Osteocyte (in vitro differentiated cells): ENCODE measurements around the gene SLC12A6. TPM values are rescaled to one million over a fixed set of nuclear protein-coding genes. Genes with fewer than 3 reads are reported as not detected.

Experiments used
- DNase-seq: peaks from one replicate; pipeline ENCODE4 v3.0.0; 2021; ENCODE audit warnings: mixed read lengths; ENCODE audit not compliant: unreplicated experiment; ENCODE audit errors: extremely low spot score
- H3K27ac Mint-ChIP-seq: one replicate; pipeline ENCODE4 v1.8.0; 2021; ENCODE audit warnings: mild to moderate bottlenecking, mixed read lengths; ENCODE audit not compliant: unreplicated experiment
- H3K27me3 Mint-ChIP-seq: one replicate; pipeline ENCODE4 v1.8.0; 2021; ENCODE audit warnings: mixed read lengths; ENCODE audit not compliant: unreplicated experiment
- H3K36me3 Mint-ChIP-seq: one replicate; pipeline ENCODE4 v1.8.0; 2021; ENCODE audit warnings: mixed read lengths; ENCODE audit not compliant: unreplicated experiment
- H3K4me1 Mint-ChIP-seq: one replicate; pipeline ENCODE4 v1.8.0; 2021; ENCODE audit warnings: mixed read lengths; ENCODE audit not compliant: unreplicated experiment
- H3K4me3 Mint-ChIP-seq: one replicate; pipeline ENCODE4 v1.8.0; 2021; ENCODE audit warnings: mild to moderate bottlenecking, moderate library complexity, mixed read lengths; ENCODE audit not compliant: unreplicated experiment
- H3K9me3 Mint-ChIP-seq: one replicate; pipeline ENCODE4 v1.8.0; 2021; ENCODE audit warnings: mixed read lengths; ENCODE audit not compliant: unreplicated experiment
- total RNA-seq: library from RNA; stranded (reverse); gene quantifications from 2 replicates; pipeline ENCODE4 v1.2.1, GENCODE V29; 2021
- TF ChIP-seq, protein P1 (sequence below): fragments of 200-600 bp; sonication (generic); IDR thresholded peaks from 2 replicates; pipeline ENCODE4 v1.5.0; 2021; ENCODE audit warnings: antibody characterized with exemption, mild to moderate bottlenecking, moderate library complexity

The SLC12A6 gene
- total RNA-seq, 1 donor from 2014 or later, result 52.3 TPM

DNA sequence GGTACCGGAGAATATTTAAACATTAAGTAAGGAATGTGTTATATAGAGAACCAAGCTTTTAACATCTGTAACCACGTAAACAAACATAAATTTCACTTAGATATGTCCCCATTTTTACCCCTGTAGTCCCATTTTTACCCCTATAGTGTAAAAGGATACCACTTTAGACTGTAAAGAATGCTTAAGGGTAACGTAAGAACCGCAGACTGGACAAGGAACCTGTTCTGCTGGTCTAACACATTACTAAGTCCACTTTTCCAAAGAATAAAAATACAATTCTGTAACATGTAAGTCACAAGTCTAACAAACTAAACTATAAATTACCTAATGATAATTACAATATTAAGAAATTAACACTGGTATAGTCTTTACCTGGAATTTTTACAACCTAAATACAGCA is 2.9 kb downstream of the SLC12A6 start:
- Mint-ChIP-seq H3K4me3 (peak overlapping the region; percentile 82), H3K27ac (peak overlapping the region; percentile 97), H3K27me3 (no peaks in the 10 kb centered on the region), H3K9me3 (no peaks in the 10 kb centered on the region), H3K4me1 (peaks cover 57% of the 10 kb centered on the region), H3K36me3 (peaks cover 7% of the 10 kb centered on the region)
- TF ChIP-seq, protein P1, sequence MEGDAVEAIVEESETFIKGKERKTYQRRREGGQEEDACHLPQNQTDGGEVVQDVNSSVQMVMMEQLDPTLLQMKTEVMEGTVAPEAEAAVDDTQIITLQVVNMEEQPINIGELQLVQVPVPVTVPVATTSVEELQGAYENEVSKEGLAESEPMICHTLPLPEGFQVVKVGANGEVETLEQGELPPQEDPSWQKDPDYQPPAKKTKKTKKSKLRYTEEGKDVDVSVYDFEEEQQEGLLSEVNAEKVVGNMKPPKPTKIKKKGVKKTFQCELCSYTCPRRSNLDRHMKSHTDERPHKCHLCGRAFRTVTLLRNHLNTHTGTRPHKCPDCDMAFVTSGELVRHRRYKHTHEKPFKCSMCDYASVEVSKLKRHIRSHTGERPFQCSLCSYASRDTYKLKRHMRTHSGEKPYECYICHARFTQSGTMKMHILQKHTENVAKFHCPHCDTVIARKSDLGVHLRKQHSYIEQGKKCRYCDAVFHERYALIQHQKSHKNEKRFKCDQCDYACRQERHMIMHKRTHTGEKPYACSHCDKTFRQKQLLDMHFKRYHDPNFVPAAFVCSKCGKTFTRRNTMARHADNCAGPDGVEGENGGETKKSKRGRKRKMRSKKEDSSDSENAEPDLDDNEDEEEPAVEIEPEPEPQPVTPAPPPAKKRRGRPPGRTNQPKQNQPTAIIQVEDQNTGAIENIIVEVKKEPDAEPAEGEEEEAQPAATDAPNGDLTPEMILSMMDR, result no peak
- DNase-seq, result no peak

DNA sequence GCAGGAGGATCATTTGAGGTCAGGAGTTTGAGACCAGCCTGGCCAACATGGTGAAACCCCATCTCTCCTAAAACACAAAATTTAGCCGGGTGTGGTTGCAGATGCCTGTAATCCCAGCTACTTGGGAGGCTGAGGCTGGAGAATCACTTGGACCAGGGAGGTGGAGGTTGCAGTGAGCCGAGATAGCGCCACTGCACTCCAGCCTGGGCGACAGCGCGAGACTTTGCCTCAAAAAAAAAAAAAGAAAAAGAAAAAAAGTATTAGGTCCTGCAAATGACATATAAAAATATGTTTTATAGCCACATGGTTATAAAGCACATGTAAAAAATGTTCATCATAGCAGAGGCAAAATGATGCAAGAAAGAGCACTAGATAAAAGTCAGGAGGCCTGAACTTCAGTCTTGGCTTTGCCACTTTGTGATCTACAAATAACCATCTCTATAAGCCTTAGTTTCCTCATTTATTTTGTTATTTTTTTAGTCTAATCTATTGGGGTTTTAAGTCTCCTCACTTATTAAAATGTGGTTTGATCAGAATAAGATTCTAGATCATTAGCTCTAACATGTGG is 4.9 kb downstream of the SLC12A6 start:
- Mint-ChIP-seq H3K27ac (no peak overlapping the region), H3K4me3 (no peak overlapping the region), H3K9me3 (no peaks in the 10 kb centered on the region), H3K27me3 (no peaks in the 10 kb centered on the region), H3K36me3 (peaks cover 12% of the 10 kb centered on the region), H3K4me1 (peaks cover 54% of the 10 kb centered on the region)
- no peak for DNase-seq
- TF ChIP-seq, protein P1, result no peak

DNA sequence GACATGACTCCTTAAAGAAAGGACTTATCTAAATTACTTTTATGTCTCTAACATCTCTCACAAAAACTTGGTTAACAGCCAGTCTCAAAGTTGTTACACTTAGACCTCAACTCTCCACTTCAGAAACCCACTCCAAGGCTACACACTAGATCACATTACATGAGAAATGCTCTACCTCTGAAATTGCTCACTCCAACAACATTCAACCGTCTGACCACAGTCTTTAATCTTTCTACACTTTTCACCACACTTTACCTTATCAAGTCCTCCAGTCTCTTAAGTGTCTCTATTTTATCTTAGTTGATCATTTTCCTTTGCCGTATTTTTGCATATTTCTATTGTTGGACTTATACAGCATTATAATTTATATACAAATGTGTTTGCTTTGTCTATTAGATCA is 5.8 kb downstream of the SLC12A6 start:
- Mint-ChIP-seq H3K27me3 (no peaks in the 10 kb centered on the region), H3K27ac (no peak overlapping the region), H3K9me3 (no peaks in the 10 kb centered on the region), H3K4me1 (peaks cover 51% of the 10 kb centered on the region), H3K36me3 (peaks cover 12% of the 10 kb centered on the region), H3K4me3 (no peak overlapping the region)
- TF ChIP-seq, protein P1, result no peak
- no peak for DNase-seq

DNA sequence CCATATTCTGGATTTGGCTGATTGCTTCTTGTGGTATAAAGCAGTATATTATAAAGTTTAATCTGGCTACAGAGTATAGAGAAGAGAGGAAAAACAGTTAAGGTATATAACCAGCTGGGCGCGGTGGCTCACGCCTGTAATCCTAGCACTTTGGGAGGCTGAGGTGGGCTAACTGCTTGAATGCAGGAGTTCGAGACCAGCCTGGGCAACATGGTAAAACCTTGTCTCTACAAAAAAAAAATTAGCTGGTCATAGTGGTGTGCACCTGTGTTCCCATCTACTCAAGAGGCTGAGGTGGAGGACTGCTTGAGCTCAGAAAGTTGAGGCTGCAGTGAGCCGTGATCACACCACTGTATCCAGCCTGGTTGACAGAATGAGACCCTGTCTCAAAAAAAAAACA is 7.3 kb downstream of the SLC12A6 start:
- no peak for DNase-seq
- no peaks in the 10 kb centered on the region for H3K9me3 Mint-ChIP-seq
- H3K4me1 Mint-ChIP-seq, result peaks cover 36% of the 10 kb centered on the region
- H3K4me3 Mint-ChIP-seq, result no peak overlapping the region
- peaks cover 12% of the 10 kb centered on the region for H3K36me3 Mint-ChIP-seq
- H3K27ac Mint-ChIP-seq, result no peak overlapping the region
- no peaks in the 10 kb centered on the region for H3K27me3 Mint-ChIP-seq
- TF ChIP-seq, protein P1, result no peak

DNA sequence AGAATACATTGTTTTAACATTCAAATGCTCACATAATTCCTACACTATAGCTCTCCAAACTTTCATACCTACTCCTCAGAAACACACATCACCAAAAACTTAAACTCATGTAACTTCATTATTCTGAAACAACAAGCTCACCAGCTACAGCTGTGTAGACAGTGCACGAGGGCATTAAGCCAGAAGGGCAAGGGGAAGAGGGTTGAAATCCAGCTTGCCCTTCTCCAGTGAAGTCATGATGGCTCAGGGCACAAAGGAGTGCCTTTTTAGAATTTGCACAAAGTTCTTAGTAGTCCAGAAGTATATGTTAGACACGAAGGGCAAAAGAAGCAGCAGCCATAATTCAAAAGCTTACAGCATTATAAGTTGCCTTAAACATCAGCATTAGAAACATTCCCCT is 8.6 kb downstream of the SLC12A6 start:
- Mint-ChIP-seq H3K27me3 (no peaks in the 10 kb centered on the region), H3K36me3 (peaks cover 12% of the 10 kb centered on the region), H3K9me3 (no peaks in the 10 kb centered on the region), H3K4me3 (no peak overlapping the region), H3K27ac (peak overlapping the region; percentile 54), H3K4me1 (peaks cover 27% of the 10 kb centered on the region)
- DNase-seq, result no peak
- TF ChIP-seq, protein P1, result no peak
